ENCODE measurements around the gene BDH1.

Gene BDH1

DNA sequence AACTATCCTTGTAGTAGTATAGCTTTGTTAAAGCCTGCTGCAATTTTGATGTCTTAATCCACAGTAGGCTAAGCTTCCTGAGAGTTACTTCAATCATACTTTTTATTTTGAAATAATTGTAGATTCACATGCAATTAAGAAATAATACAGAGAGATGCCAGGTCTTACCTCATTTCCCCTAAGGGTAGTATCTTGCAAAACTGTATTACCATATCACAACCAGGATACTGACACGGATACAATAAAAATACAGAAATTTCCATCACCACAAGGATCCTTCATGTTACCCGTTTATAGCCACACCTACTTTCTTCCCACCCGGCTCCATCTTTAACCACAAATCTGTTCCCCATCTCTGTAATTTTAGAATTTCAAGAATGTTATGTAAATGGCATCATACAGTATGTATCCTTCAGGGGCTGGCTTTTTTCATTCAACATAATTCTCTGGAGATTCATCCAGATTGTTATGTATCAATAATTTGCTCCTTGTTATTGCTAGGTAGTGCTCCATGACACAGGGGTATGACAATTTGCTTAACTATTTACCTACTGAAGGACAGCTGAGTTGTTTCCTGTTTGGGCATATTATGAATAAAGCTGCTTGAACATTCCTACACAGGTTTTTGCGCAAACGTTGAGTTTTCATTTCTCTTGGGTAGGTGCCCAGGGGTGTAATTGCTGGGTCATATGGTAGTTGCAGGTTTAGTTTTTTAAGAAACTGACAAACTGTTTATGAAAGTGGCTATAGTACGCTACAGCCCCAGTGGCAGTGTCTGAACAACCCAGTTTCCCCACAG, 21.6 kb downstream of the BDH1 start:
- no peak for TF ChIP-seq JUND (IDR thresholded peaks at IDR 0.05; ENCODE audit: low read depth)
- in situ Hi-C loops (cut with HindIII; ENCODE audit: low pct_unique_long_range_greater_than_20kb, low sequenced_read_pairs): no loop called here
- DNase-seq (ENCODE audit: low read depth in 1 of 2, low spot score in 1 of 2): peak in 1 of 2 experiments; percentile 44

DNA sequence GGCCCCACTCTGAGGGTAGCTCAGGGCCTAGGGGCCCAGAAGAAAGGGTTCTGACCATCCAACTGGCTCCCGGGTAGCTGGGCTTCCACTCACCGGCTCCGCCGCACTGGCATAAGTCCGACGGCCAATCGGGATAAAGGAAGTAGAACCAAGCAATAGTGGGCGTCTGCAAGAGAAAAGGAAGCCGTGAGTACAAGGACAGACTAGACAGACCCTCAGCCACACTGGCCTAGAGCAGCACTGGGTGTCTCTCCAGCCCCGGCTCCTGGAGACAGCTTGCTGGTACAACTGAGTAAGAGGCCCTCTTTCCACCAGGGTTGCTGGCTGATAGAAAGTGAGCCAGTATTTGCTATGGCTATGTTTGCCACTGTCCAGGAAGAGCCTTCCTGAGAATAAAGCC, 22.4 kb downstream of the BDH1 start:
- in situ Hi-C loops (cut with HindIII; ENCODE audit: low pct_unique_long_range_greater_than_20kb, low sequenced_read_pairs): no loop called here
- no peak for DNase-seq (ENCODE audit: low read depth in 1 of 2, low spot score in 1 of 2)
- no peak for TF ChIP-seq JUND (IDR thresholded peaks at IDR 0.05; ENCODE audit: low read depth)

DNA sequence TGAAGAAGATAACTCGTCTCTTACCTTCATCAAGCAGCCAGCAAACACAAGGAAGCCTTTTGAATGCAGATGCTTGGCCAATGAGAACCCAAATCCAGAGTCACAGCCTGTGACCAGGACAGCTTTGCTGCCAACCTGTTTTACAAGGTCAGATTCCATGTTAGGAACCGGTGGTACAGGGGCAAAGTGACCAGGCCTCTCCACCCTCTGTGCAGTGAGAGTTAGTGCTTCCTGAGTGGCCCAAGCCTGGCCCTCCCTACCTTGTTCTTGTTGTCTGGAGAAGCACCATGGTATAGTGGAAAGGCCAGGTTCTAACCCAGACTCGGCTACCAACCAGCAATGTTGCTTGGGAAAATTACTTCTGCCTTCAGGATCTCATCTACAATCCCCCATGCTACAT, 23.4 kb downstream of the BDH1 start:
- DNase-seq (ENCODE audit: low read depth in 1 of 2, low spot score in 1 of 2): peak in 1 of 2 experiments; percentile 58
- no peak for TF ChIP-seq JUND (IDR thresholded peaks at IDR 0.05; ENCODE audit: low read depth)
- in situ Hi-C loops (cut with HindIII; ENCODE audit: low pct_unique_long_range_greater_than_20kb, low sequenced_read_pairs): no loop called here

DNA sequence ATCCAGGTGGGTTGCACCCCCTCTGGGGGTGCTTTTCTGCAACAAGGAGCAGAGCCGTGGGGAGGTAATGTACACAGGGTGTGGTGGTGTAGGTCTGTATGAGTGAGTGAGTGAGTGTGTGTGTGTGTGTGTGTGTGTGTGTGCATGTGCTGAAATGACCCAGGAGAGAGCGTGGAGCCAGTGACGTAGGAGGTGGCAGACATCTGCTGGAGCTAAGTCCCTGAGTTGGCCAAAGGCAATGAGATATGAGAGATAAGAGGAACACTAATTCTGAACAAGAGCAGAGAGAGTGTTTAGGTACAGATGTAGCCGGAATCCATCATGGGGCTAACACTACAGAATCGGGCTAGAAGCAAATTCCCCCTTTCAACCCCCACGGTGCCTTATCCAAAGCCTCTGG, 27.6 kb downstream of the BDH1 start:
- DNase-seq (ENCODE audit: low read depth in 1 of 2, low spot score in 1 of 2): no peak
- no peak for TF ChIP-seq JUND (IDR thresholded peaks at IDR 0.05; ENCODE audit: low read depth)
- in situ Hi-C loops (cut with HindIII; ENCODE audit: low pct_unique_long_range_greater_than_20kb, low sequenced_read_pairs): no loop called here

DNA sequence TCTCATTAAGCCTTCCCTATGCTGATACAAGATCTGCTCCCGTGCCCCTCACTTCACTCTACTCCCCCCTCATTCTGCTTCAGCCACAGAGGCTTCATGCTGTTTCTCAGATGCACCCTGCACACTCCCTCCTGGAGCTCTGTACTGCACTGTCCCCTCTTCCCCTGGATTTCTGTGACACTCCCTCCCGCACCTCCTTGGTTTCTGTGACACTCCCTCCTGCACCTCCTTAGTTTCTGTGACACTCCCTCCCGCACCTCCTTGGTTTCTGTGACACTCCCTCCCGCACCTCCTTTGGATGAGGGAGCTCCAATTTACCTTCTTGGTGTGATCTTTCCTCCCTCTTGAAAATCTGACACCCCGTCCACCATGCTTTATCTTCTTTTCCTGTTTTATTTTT, 28.2 kb downstream of the BDH1 start:
- no peak for DNase-seq (ENCODE audit: low read depth in 1 of 2, low spot score in 1 of 2)
- TF ChIP-seq JUND (IDR thresholded peaks at IDR 0.05; ENCODE audit: low read depth): no peak
- in situ Hi-C loops (cut with HindIII; ENCODE audit: low pct_unique_long_range_greater_than_20kb, low sequenced_read_pairs): no loop called here

DNA sequence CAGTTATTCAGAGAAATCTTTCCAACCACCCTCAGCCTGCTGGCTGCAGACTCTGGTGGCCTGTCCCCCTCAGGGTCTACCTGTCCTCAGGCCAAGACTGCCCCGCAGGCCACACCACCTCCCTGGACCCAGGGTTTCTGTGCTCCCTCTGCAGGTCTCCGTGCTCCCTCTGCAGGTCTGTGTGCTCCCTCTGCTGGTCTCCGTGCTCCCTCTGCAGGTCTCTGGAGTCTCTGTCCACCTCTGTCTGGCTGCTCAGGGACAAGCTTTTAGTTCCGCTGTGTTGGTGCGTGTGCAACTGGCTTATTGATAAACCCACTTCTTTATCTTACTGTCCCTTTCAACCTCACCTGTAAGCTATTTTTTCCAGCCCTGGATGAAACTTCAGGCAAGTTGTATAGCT, 30.1 kb downstream of the BDH1 start:
- in situ Hi-C loops (cut with HindIII; ENCODE audit: low pct_unique_long_range_greater_than_20kb, low sequenced_read_pairs): no loop called here
- no peak for TF ChIP-seq JUND (IDR thresholded peaks at IDR 0.05; ENCODE audit: low read depth)
- DNase-seq (ENCODE audit: low read depth in 1 of 2, low spot score in 1 of 2): peak in 1 of 2 experiments; percentile 83

DNA sequence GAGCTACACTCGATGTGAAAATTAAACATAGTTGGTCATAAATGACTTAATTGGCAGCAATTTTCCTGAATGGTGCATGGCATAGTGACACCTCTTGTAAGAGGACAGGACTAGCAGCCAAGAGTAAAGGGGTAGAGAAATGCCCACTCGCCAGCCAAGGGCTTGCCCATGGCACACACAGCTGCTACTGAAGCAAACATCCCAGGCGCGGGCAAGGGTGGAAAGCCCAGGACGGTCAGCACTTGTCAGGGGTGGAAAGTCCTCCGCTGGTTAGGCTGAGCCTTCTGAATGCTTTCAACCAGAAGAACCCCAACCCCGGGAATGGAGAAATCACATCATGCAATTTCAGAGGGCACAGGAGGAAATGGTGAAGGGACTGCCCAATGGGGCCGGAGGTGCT, 31.6 kb downstream of the BDH1 start:
- in situ Hi-C loops (cut with HindIII; ENCODE audit: low pct_unique_long_range_greater_than_20kb, low sequenced_read_pairs): no loop called here
- TF ChIP-seq JUND (IDR thresholded peaks at IDR 0.05; ENCODE audit: low read depth): no peak
- DNase-seq (ENCODE audit: low read depth in 1 of 2, low spot score in 1 of 2): no peak

DNA sequence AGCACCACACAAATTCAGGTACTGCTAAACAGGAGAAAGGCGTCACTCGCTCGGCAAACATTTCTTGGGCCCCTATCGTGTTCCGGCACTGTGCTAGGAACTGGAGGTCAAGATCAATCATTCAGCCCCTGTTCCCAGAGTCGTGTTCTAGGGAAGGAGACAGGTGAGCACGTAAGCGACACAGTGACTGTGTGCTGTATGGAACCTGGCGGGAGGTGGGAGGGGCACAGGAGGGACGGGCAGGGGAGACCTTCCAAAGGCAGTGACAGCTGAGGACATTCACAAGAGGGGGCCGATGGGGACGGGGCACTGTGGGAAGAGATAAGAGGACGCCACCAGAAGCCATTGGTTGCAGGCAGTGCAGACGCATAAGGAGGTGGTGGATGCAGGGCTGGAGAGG, 32.2 kb downstream of the BDH1 start:
- DNase-seq (ENCODE audit: low read depth in 1 of 2, low spot score in 1 of 2): no peak
- in situ Hi-C loops (cut with HindIII; ENCODE audit: low pct_unique_long_range_greater_than_20kb, low sequenced_read_pairs): no loop called here
- no peak for TF ChIP-seq JUND (IDR thresholded peaks at IDR 0.05; ENCODE audit: low read depth)

DNA sequence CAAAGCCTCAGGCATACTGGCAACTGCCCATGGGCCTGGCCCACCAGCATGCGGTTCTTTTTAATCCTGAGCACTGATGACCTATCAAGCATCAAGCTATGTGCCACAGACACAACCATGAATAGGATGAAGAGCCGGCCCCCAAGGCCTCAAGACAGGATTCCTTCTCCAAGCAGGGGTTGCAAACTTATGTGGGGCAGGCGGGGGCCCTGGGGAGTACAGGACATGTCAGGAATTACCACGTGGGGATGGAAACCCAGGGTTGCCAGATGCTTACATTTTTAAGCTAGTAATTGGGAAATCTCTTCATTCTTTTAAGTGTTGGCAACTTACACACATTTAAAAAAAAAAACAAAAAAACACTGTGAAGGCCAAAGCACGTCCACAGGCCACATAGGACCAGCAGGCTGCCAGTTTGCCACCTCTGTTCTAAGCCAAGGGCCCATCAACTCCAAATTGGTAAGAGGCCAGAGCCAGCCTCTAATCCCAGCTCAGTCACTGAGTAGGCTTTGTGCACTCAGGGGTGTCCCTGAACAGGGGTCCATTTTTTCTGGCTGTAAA, 32.8 kb downstream of the BDH1 start:
- no peak for TF ChIP-seq JUND (IDR thresholded peaks at IDR 0.05; ENCODE audit: low read depth)
- DNase-seq (ENCODE audit: low read depth in 1 of 2, low spot score in 1 of 2): no peak
- in situ Hi-C loops (cut with HindIII; ENCODE audit: low pct_unique_long_range_greater_than_20kb, low sequenced_read_pairs): no loop called here

DNA sequence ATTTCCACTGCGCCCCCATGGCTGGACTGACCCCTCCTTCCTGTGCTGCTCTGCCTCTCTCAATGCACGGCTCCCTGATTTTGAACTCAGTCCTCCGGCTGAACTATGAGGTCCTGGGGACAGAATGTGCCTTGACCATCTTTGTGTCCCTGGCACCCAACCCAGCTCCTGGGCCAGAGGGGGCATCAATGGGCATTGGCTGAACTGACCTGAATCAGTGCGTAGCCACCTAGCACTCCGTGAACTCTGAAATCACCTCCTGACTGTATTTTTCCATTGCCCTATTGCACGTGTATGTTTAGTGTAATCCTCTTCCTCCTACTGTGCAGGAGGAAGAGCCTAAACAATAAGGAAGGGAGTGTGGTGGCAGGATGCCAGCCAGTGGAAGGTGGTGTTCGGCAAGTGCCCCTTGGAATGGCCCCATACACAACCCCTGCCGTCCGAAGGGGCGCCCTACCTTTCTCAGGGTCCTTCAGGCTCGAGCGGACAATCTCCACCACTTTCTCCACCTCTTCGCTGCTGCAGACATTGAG, 33.5 kb downstream of the BDH1 start:
- no peak for TF ChIP-seq JUND (IDR thresholded peaks at IDR 0.05; ENCODE audit: low read depth)
- in situ Hi-C loops (cut with HindIII; ENCODE audit: low pct_unique_long_range_greater_than_20kb, low sequenced_read_pairs): no loop called here
- DNase-seq (ENCODE audit: low read depth in 1 of 2, low spot score in 1 of 2): peak in 1 of 2 experiments; percentile 45

DNA sequence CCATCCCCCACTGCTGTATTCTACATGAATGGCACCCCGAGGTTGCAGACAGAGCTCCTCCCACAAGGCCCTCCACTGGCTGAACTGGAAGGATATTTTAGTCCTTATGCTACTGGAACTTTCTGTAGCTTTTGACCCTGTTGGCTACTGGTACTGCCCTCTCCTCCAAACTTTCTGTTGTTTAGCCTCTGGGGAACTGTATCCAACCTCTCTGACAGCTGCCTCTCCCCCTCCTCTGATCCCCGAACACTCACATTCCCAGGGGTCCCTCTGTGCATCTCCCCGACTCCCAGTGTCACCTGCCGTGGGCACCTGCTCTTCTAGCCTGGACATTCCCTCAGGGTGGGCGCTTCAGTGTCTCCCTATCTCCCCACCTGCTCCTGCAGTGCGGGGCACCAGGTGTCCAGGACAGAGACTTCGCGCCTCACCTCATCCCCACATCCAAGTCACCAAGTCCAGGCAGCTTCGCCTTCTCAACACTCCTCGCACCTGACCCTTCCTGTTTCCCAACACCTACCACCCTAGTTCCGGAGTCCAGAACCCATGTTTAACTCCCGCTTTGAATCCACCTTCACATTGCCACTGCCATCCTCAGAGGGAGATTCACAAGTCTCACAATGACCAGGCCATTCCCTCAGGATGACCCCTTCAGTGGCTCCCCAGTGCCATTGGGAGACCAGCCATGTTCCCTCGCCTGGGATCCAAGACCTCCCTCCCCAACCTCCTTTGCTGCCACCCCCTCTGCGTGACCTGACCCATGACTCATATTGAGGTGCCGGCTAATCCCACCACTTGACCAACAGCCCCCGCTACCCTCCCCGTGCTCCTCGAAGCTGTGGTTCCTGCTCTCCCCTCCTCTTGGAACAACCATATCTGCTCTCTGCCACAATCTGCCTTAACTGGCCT, 34.2 kb downstream of the BDH1 start:
- no peak for TF ChIP-seq JUND (IDR thresholded peaks at IDR 0.05; ENCODE audit: low read depth)
- no peak for DNase-seq (ENCODE audit: low read depth in 1 of 2, low spot score in 1 of 2)
- in situ Hi-C loops (cut with HindIII; ENCODE audit: low pct_unique_long_range_greater_than_20kb, low sequenced_read_pairs): no loop called here

DNA sequence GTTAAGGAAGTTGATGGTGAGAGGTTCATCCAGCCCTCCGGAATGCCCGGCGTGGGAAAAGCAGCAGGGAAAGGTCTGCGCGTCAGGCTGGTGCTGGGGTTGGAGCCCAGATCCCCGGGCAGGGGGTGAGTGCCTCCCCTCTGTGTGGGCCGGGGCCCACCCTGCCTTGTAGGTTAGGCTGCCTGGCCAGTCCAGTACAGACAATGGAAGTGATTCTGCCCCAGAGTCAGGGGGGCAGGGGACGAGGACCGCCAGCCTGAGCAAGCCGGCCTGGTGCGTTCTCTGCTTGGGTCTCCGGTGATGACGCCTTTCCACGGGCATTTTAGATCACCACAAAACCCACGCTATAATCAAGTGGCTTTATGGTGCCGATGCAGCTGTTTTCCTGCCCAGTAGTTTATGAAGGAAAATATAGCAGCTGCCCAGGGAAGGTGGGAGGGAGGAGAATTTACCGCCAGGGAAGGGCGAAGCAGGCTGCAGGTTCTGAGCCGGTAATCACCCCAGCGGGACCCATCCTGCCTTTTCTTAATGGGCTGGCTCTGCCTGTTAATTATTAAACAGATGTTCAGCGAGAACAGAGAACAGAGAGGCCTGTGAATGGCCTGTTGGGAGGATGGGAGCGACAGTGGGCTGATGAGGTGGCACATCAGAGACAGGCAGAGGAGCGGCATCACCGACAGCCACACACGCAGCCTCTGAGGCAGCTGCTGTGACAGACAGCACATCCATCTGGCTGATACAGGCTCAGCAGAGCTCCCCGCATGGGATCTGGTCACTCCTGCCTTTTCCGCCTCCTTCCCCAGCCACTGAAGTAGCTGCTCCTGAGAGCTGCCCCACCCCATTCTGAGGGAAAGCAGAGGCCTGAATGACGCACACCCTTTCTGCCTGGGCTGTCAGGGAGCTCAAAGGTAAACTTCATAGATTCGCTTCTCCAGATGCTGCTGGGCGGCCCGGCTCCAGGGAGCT, 35.2 kb downstream of the BDH1 start:
- no peak for DNase-seq (ENCODE audit: low read depth in 1 of 2, low spot score in 1 of 2)
- no peak for TF ChIP-seq JUND (IDR thresholded peaks at IDR 0.05; ENCODE audit: low read depth)
- in situ Hi-C loops (cut with HindIII; ENCODE audit: low pct_unique_long_range_greater_than_20kb, low sequenced_read_pairs): no loop called here
